Inflammatory macrophage treated with lipopolysaccharide for 1 hour (primary cell): Measurements from ENCODE around the gene THRB.

ENCODE experiments used
- DNase-seq, 2 donors: peaks; one replicate each; pipeline ENCODE4 v3.0.0-alpha.2; 2020 to 2022

Gene THRB

GRCh38 chr3:24373198-24373959 lies 121.3 kb downstream of the THRB start:
- no peak for DNase-seq

GRCh38 chr3:24372559-24373197 lies 122.0 kb downstream of the THRB start:
- no peak for DNase-seq

- no peak for DNase-seq
These were observed 124.1 kb downstream of the THRB start for GRCh38 chr3:24370352-24371090.

GRCh38 chr3:24368605-24369004 lies 126.0 kb downstream of the THRB start:
- DNase-seq, result peak; percentile 26 to 32

- DNase-seq, result peak in 1 of 2 donors; percentile 33
These were observed 126.9 kb downstream of the THRB start for GRCh38 chr3:24367664-24368264.

- DNase-seq, result no peak
These were observed 127.4 kb downstream of the THRB start for GRCh38 chr3:24367216-24367615.

- DNase-seq, result peak in 1 of 2 donors; percentile 6
These were observed 129.5 kb downstream of the THRB start for GRCh38 chr3:24365168-24365567.

- DNase-seq, result no peak
These were observed 130.3 kb downstream of the THRB start for GRCh38 chr3:24364359-24364758.

GRCh38 chr3:24363242-24363641 lies 131.4 kb downstream of the THRB start:
- no peak for DNase-seq

- no peak for DNase-seq
These were observed 133.0 kb downstream of the THRB start for GRCh38 chr3:24361623-24362022.

- DNase-seq, result no peak
These were observed 133.7 kb downstream of the THRB start for GRCh38 chr3:24360957-24361356.

GRCh38 chr3:24359645-24360462 lies 134.8 kb downstream of the THRB start:
- DNase-seq, result no peak

GRCh38 chr3:24359102-24359501 lies 135.5 kb downstream of the THRB start:
- DNase-seq, result no peak

- DNase-seq, result no peak
These were observed 137.0 kb downstream of the THRB start for GRCh38 chr3:24357635-24358034.

GRCh38 chr3:24355806-24356205 lies 138.8 kb downstream of the THRB start:
- no peak for DNase-seq

- DNase-seq, result no peak
These were observed 140.4 kb downstream of the THRB start for GRCh38 chr3:24354230-24354629.

GRCh38 chr3:24352893-24353553 lies 141.6 kb downstream of the THRB start:
- no peak for DNase-seq

- no peak for DNase-seq
These were observed 142.7 kb downstream of the THRB start for GRCh38 chr3:24351779-24352469.

- no peak for DNase-seq
These were observed 145.2 kb downstream of the THRB start for GRCh38 chr3:24349367-24350019.

GRCh38 chr3:24348348-24348747 lies 146.3 kb downstream of the THRB start:
- no peak for DNase-seq
